Upper lobe of left lung (tissue), 4 donors: Measurements from ENCODE around the gene CDK16.

Experiments used
- CTCF ChIP-seq, 6 experiments: fragments of 450-650 bp in 4 of 6; fragments of 200-600 bp in 2 of 6; sonication (generic) in 2 of 6; IDR thresholded peaks; one replicate each; pipeline ENCODE4 v1.5.1; 2016 to 2019; ENCODE audit warnings: antibody characterized with exemption in 6 of 6
- EP300 ChIP-seq, 4 donors: sonication (generic); formaldehyde crosslinking; IDR thresholded peaks; one replicate each; pipeline ENCODE4 v1.5.1; 2017; ENCODE audit warnings: antibody characterized with exemption in 4 of 4, control low read depth in 2 of 4
- POLR2A ChIP-seq, 4 donors: fragments of 450-650 bp; IDR thresholded peaks; one replicate each; pipeline ENCODE4 v1.5.1; 2016 to 2017; ENCODE audit warnings: antibody characterized with exemption in 4 of 4, mild to moderate bottlenecking in 2 of 4
- POLR2AphosphoS5 ChIP-seq, 2 donors: sonication (generic); formaldehyde crosslinking; IDR thresholded peaks; one replicate each; pipeline ENCODE4 v1.5.1; 2017; ENCODE audit warnings: antibody characterized with exemption in 2 of 2

- TF ChIP-seq CTCF (IDR thresholded peaks at IDR 0.05) (no peak), POLR2AphosphoS5 (IDR thresholded peaks at IDR 0.05) (no peak), EP300 (IDR thresholded peaks at IDR 0.05) (no peak), POLR2A (IDR thresholded peaks at IDR 0.05) (no peak)
These were observed 37.2 kb upstream of the CDK16 start for GRCh38 chrX:47181301-47181700.
